GM10248 (cell line): ENCODE data around the gene IL23R.
"Not testable (repeated sequence)": the region's sequence is repeated elsewhere in the genome, so short reads cannot be mapped to it uniquely, and the experiment has no call there.

Experiments
- CTCF ChIA-PET: fragments of 300-600 bp; sonication (Branson Sonifier 250); formaldehyde crosslinking; extraction: SDS; loops from one replicate; lab custom pipeline; 2021; ENCODE audit warnings: antibody characterized with exemption; lab: Yijun Ruan, JAX
- POLR2A ChIA-PET: fragments of 350-650 bp; sonication (Branson Sonifier 250); formaldehyde crosslinking; extraction: SDS; loops from one replicate; lab custom pipeline; 2020; ENCODE audit warnings: antibody characterized with exemption; lab: Yijun Ruan, JAX
- DNase-seq: peaks from one replicate; pipeline ENCODE4 v3.0.0; 2012; ENCODE audit errors: extremely low spot score
- TF ChIP-seq, protein P1 (sequence below): IDR thresholded peaks from 2 replicates; pipeline ENCODE4 v1.5.1; 2012; ENCODE audit warnings: mild to moderate bottlenecking, low read depth; ENCODE audit errors: extremely low read depth, missing control alignments, control extremely low read depth

The IL23R gene

DNA sequence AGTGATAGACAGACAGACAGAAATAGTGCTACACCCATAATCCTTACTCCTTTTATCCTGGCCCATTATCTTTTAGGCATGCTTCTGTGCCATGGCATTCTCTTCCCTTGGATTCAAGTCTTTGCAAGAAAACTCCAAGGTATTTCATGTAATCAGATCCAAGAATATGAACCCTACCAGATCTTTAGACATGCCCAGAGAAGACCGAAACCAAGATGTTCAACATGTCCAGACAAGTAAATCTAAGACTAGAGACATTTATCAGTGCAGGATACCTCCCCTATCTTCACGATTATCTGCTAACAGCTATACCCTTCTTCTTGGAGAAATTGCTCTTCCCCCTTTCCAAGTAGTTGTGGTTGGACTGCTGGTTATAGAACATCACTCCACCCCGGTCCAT, 19.7 kb upstream of the IL23R start:
- CTCF ChIA-PET: interaction anchor here (1.2 to 3.6 kb wide), 6 partner anchors 21 to 354 kb away, joined by 3 to 31 read pairs (median 8); no protein-coding TSS in a partner anchor
- TF ChIP-seq, protein P1, sequence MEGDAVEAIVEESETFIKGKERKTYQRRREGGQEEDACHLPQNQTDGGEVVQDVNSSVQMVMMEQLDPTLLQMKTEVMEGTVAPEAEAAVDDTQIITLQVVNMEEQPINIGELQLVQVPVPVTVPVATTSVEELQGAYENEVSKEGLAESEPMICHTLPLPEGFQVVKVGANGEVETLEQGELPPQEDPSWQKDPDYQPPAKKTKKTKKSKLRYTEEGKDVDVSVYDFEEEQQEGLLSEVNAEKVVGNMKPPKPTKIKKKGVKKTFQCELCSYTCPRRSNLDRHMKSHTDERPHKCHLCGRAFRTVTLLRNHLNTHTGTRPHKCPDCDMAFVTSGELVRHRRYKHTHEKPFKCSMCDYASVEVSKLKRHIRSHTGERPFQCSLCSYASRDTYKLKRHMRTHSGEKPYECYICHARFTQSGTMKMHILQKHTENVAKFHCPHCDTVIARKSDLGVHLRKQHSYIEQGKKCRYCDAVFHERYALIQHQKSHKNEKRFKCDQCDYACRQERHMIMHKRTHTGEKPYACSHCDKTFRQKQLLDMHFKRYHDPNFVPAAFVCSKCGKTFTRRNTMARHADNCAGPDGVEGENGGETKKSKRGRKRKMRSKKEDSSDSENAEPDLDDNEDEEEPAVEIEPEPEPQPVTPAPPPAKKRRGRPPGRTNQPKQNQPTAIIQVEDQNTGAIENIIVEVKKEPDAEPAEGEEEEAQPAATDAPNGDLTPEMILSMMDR: no peak
- no peak for DNase-seq
- POLR2A ChIA-PET: no interaction called here

DNA sequence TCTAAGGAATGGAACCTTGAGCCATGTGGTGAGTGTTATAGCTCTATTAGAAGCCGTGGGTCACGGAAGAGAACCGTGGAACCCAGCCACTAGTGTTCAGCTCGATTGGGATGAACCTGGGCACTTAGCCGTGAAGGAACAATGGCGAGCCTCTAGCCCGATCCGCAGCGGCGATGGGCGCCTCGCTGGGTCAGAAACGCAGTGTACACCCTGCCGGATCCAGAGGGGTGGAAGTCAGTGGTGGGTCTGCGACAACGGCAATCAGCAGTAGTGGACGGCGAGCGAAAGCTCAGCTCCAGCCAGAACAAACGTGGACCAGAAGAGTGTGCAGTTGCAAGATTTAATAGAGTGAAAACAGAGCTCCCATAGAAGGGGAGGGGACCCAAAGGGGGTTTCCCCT, 18.3 kb upstream of the IL23R start:
- CTCF ChIA-PET: interaction anchor here (0.7 to 3.6 kb wide), 25 partner anchors 9 to 398 kb away, joined by 3 to 55 read pairs (median 9); partner anchors contain the start of genes IL23R and SLC35D1
- POLR2A ChIA-PET, DNase-seq: not testable (repeated sequence)

DNA sequence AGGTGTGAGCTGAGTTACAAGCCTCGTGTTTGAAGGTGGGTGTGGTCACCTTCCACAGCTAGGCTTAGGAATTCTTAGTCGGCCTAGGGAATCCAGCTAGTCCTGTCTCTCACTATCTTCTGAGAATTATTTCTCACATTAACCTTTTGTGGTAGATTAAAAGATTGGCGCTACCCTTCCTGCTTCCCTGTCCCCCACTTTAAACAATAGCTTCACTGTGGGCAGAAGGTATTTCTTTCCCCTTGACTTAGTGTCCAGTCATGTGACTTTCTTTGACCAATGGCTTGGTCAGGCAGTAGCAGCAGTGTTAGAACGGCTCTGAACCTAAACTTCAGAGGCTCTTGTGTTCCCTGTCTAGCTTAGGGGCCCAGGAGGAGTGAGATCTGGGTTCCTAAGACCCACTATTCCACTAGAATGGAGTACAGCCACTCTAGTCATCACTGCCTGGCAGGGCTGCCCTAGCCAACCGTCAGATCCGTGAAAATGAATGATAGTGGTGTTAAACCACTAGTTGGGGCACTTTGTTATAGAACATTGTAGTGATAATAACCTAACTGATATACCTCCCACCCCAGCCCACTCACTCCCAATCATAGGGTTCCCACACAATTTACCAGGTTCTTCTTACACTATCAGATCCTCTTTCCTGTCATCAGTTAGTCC, 17.6 kb upstream of the IL23R start:
- TF ChIP-seq, protein P1: no peak
- no peak for DNase-seq
- POLR2A ChIA-PET: no interaction called here
- CTCF ChIA-PET: interaction anchor here (0.7 to 3.6 kb wide), 53 partner anchors 10 to 423 kb away, joined by 3 to 55 read pairs (median 5); partner anchors contain the start of genes IL23R and SLC35D1

DNA sequence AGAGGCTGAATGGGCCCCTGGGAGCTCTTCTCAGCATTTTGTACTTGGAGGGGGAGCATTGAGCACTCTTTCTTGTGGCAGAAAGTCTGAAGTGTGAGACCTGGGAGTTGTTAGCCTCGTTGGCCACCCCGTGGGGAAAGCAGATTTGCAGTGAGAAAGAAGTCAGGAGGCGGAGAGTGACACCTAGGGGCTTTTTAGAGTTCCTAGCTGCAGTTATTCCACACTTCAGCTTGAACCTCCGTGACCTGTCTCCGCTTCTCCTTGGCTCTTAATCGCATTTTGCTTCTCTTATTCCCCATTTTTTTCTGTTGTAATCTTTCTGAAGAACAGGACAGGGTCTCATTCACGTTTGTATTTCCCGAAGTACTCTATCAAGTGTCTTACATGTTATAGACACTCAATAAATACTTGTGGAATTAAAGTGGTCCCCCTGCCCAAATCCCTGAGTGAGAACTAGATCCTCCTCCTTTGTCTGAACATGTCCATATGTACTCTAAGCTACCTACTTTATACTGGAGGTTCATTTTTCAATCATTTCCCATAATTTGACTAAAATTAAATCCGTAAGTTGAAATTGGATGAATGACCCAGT, 17.0 kb upstream of the IL23R start:
- ChIA-PET CTCF (interaction anchor here (0.8 to 3.6 kb wide), 53 partner anchors 9 to 424 kb away, joined by 3 to 55 read pairs (median 5); partner anchors contain the start of genes IL23R and SLC35D1), POLR2A (no interaction called here)
- peak; percentile 73 for DNase-seq
- TF ChIP-seq, protein P1: peak; percentile 65

DNA sequence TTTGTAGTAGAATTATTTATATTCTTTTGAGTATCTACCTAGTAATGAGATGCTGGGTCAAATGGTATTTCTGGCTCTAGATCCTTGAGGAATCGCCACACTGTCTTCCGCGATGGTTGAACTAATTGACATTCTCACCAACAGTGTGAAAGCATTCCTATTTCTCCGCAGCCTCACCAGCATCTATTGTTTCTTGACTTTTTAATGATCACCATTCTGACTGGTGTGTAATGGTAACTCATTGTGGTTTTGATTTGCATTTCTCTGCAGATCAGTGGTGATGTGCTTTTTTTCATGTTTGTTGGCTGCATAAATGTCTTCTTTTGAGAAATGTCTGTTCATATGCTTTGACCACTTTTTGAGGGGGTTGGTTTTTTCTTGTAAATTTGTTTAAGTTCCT, 15.3 kb upstream of the IL23R start:
- TF ChIP-seq, protein P1: no peak
- ChIA-PET CTCF (interaction anchor here (1.9 kb wide), 1 partner anchor 155 kb away, joined by 9 read pairs; no protein-coding TSS in a partner anchor), POLR2A (no interaction called here)
- no peak for DNase-seq

DNA sequence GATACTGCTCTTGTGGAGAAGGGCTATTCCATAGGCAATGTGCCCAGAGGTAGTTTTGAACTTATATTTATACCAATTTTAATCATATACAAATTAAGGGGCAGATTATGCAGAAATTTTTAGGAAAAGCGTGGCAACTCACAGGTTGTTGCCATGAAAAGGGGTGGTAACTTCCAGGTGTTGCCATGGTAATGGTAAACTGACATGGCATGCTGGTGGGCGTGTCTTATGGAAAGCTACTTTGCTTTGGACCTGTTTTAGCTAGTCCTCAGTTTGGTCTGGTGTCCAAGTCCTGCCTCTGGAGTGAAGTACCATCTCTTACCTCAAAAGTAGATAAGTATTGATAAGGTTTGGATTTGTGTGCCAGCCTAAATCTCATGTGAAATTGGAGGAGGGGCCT, 7.9 kb upstream of the IL23R start:
- TF ChIP-seq, protein P1: no peak
- ChIA-PET CTCF (interaction anchor here (1.5 kb wide), 1 partner anchor 9 kb away, joined by 6 read pairs; no protein-coding TSS in a partner anchor), POLR2A (no interaction called here)
- no peak for DNase-seq

DNA sequence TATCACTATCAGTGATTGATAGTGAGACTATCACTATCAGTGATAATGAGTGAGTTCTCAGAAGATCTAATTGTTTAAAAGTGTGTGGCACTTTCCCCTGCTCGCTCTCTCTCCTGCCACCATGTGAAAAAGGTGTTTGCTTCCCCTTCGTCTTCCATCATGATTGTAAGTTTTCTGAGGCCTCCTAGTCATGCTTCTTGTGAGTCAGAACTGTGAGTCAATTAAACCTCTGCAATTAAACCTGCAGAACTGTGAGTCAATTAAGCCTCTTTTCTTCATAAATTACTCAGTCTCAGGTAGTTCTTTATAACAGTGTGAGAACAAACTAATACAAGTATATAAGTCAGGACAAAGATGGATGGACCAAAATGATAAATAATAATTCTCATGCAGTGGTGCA, 7.0 kb upstream of the IL23R start:
- POLR2A ChIA-PET: no interaction called here
- TF ChIP-seq, protein P1: no peak
- DNase-seq: no peak
- CTCF ChIA-PET: no interaction called here
